GM21786 (cell line): ENCODE measurements around the gene EDIL3.

Experiments
- ATAC-seq: cut with Tn5 transposase; IDR thresholded peaks from one replicate; pipeline ENCODE4 v1.9.1; 2021; ENCODE audit not compliant: unreplicated experiment

Gene EDIL3

DNA sequence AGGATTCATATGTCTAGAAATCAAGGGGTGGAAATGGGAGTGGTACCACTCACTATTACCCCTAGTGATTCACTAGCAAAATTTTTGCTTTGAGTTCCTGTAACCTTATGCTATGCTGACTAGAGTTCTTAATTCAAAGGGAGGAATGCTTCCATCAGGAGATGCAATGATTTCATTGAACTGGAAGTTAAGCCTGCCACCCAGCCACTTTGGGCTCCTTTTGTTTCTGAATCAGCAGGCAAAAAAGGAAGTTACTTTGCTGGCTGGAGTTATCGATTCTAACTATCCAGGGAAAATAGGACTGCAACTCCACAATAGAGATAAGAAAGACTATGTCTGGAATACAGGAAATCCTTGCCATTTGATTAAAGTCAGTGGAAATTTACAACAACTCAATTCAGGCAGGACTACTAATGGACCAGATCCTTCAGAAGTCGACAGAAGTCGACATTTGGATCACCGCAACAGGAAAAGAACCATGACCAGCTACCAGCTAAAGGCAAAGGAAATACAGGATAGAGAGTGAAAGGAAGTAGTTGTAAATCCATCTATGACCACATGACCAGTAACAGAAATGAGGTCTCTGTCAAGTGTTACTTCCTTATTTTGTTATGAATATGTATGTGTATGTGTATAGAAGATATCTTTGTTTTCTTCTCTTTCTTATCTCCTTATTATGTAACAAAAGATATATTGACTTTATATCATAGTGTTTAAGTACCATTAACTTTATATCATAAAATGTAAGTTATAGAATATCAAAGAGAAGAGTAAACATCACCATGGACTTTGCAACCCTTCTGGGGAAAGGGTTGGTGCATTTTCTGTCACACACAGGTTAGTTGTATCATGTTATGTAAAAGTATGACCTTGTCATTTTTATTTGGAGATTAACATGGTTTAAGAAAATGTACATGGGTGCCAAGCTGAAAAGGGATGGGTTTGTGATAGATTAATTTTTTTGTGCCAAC is 465.3 kb downstream of the EDIL3 start:
- ATAC-seq = no peak

DNA sequence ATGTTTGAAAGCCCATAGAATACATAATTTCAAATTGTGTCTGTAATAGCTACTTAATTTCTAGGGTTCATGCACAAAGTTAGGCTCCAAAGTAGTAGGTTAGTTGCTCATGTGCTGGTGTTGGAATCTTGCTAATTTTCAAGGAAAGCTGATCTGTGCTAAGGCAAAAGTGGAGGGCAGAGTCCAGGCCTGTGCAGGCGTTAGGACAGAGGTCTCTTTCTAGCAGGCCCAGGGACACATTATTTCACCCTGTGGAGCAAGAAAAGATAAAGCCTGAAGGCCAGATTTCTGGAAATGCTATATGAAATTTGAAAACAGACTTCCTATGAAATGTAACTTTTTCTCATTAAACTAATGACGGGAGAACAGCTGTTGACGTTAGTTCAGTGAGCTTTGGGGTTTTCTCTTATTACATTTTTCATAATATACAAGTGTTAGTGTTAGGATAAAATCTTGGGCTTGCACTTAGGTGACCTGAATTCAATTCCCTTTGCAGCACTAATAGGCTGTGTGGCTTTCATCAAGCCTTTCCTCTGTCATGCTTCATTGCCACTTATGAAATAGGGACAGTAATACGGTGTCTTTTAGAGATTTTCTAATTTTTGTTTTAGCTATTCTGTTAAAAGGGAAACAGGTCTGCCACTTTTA is 467.3 kb downstream of the EDIL3 start:
- no peak for ATAC-seq

DNA sequence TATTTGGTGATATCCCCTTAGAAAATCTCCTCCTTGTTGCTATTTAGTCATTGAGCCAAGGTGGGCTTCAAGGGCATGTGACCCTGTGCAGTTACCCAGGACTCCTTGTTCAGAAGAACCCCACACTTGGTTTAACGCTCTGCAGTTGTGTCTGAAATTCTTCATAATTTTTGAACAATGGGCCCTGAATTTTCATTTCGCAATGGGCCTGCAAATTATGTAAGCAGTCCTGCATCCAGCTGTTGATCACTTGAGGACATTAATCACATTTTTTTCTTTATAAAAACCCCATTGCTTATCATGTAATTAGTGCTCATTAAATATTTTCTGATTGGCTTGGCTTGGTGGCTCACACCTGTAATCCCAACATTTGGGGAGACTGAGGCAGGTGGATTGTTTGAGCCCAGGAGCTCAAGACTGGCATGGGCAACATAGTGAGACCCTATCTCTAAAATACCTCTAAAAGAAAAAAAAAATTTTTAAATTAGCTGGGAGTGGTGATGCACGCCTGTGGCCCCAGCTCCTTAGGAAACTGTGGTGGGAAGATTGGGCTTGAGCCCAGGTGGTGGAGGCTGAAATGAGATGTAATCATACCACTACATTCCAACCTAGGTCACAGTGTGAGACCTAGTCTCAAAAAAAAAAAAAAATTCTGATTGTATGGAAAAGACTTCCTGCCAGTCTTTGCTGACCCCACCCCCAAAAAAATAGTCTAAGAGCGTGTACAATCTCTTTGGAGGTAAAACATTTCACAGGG is 469.8 kb downstream of the EDIL3 start:
- no peak for ATAC-seq

DNA sequence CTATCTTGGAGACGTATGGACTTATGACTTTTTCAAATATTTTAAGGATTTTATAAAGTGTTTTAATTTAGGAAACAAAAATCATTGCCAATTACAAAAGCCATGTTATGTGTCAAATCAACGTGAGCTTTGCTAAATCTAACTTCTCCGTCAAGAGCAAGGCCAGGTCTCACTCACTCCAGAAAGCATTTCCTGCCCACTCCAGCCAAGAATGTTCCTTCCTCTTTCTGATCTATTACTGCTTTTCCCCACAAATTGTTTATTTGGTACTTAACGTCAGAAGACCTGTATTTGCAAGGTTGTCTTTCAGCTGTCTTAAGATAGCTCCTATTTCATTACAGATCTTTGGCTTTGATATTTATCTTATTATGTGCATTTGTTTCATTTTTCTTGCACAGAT is 470.5 kb downstream of the EDIL3 start:
- no peak for ATAC-seq

DNA sequence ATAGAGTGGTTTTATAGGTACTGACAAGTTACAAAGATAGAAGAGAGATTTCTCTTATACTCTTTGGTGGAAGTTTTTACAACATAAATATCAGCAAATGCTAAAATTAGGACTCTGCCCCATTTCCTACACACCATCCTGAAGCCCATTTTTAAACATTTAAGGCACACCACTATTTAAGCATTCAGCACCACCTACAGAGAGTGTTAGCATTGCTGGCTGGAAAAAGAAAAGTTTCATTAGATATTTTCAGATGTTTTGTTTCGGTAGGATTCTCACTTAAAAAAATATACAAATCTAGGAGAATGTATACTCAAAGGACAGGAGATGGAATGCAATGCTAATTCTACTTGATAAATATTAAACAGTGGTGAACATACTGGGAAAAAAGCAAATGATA is 471.1 kb downstream of the EDIL3 start:
- no peak for ATAC-seq

DNA sequence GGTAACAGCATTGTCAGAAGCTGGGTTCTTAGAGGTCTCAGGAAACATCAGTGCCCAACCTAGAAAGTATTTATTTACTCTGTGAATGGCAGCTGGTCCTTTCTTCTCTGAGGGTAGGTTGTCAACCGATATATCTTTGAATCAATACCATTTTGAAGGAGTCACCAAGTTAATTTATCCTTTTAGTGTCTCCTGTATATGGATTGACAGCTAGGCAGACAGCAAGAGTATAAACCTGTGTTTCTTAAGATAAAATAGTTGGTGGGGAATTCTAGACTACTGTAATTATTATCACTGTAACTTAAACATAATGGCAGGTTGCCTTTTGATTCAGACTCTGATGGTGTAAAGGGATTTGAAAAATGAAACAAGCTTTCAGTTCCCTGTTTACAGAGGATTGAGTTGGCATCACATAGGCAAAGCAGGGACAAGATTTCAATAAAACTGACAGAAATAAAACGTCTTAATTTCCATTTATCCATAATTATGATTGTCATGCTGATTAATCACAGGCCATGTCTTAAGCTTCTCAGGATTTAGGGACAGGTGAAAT is 473.2 kb downstream of the EDIL3 start:
- ATAC-seq = no peak

DNA sequence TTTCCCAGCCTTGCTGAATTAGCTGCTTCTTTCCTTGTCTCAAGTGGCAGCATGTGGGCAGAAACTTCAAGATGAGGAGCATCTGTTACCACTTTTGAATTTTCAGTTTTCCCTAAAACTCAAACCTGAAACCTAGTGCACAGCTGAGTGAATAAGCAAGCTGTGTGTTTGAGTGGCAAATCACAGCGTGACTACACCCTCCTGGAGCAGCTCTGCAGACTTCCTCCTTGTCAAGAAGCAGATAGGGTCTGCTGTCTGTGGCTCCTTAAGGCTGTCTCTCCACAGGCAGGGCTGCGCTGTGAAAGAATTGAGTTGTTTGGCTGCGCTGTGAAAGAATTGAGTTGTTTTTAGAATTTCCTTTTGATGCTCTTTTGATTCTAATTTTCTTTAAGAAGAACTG is 484.4 kb downstream of the EDIL3 start:
- no peak for ATAC-seq

DNA sequence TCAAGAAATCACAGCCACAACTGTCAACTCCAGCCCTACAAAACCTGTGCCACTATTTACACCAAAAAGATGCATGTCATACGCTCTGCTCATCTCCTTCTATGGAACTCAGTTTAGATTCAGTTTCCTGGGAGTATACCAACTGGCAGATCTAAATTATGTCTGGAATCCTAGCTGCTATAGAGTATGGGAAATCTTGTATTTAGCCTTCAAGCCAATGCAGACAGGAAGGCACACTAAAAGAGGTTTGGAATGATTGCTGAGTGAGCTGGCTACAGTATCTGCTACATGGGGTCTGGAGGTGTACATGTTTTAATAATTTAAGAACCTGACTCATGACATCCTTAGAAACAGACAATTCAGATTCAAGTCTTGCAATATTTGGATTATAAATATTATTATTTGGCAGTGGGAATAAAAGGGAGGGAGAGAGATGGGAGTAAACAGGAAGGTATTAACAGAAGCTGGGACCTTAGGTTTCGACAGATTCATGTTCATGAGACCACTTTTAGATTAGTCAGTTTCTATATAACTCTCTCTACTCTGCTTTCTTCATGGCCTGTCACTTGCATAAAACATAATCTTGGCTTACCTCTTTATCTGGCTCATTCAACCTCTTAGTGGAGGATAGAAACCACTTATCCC is 485.2 kb downstream of the EDIL3 start:
- ATAC-seq = no peak

DNA sequence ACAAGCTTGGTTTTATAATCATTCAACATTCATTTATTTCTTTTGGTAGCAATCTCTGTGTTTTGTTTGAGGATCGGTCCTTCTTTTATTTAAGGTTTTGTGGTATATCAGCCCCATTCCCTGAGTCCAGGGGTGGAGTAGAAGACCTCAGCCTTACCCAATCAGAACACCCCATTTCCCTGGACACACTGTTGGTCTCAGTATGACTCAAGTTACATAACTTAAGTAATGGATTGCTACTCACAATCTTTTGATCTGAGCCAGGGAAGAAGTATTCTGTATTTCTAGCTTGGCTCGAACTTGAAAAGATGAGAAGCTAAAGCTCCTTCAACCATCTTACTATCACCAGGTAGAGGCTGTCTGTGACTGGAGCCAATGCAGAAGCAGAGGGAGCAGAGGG is 488.8 kb downstream of the EDIL3 start:
- ATAC-seq = no peak

DNA sequence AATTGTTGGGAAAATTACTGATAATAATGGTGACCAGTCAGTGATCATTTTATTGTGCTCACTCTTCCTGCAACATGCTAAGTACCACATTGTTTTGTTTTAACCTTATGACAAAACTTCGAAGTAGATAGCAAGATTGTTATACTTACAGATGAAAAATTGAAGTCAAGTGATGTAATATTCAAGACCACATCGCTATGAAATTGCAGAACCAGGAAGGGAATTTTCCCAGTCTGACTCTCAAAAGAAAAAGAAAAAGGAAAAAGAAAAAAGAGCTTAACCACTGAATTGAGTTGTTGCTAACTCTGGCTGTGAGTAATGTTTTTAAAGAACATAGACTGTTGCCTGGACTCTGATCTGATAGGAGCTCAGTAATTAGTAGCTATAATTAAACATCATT is 493.4 kb downstream of the EDIL3 start:
- ATAC-seq = no peak
